HEK293T (cell line): ENCODE results near the gene BNIP2.

Source experiments
- ARNT ChIP-seq: fragments of 450-650 bp; IDR thresholded peaks from 2 replicates; pipeline ENCODE4 v1.6.1; 2017; ENCODE audit warnings: mild to moderate bottlenecking
- FOXK2 ChIP-seq: fragments of 450-650 bp; IDR thresholded peaks from 2 replicates; pipeline ENCODE4 v1.6.1; 2016; ENCODE audit warnings: mild to moderate bottlenecking
- L3MBTL2 ChIP-seq: fragments of 450-650 bp; conservative IDR thresholded peaks from 2 replicates; pipeline ENCODE4 v1.6.1; 2016; ENCODE audit warnings: mild to moderate bottlenecking
- PKNOX1 ChIP-seq: fragments of 450-650 bp; IDR thresholded peaks from 2 replicates; pipeline ENCODE4 v1.6.1; 2016
- SP1 ChIP-seq: fragments of 450-650 bp; IDR thresholded peaks from 2 replicates; pipeline ENCODE4 v1.6.1; 2017
- SUZ12 ChIP-seq: fragments of 450-650 bp; IDR thresholded peaks from 2 replicates; pipeline ENCODE4 v1.6.1; 2016; ENCODE audit warnings: mild to moderate bottlenecking
- ZNF384 ChIP-seq: fragments of 450-650 bp; IDR thresholded peaks from 2 replicates; pipeline ENCODE4 v1.6.1; 2016

GRCh38 chr15:59703979-59704796 lies 15.1 kb upstream of the BNIP2 start:
- TF ChIP-seq ZNF384, result peak; percentile 93
- TF ChIP-seq PKNOX1, result peak; percentile 91
- TF ChIP-seq SUZ12, result no peak
- TF ChIP-seq L3MBTL2, result no peak
- peak; percentile 29; the same call in 1 of the 2 replicates for TF ChIP-seq FOXK2
- TF ChIP-seq ARNT, result peak; percentile 94
- TF ChIP-seq SP1, result no peak
